OCI-LY1 (cell line): ENCODE measurements around the gene TOP2A.

Source experiments
- H2AFZ ChIP-seq: fragments of 200-600 bp; sonication (generic), shearing (Covaris generic); 2 replicates; pipeline ENCODE4 v1.6.0; 2014; ENCODE audit warnings: antibody characterized with exemption, mild to moderate bottlenecking, low read length
- H3F3A ChIP-seq: fragments of 200-600 bp; sonication (generic), shearing (Covaris generic); 2 replicates; pipeline ENCODE4 v1.6.0; 2014; ENCODE audit warnings: mild to moderate bottlenecking, antibody characterized with exemption, low read length, moderate library complexity; ENCODE audit not compliant: insufficient read depth
- H3K27ac ChIP-seq: fragments of 200-600 bp; sonication (generic); 2 replicates; pipeline ENCODE4 v1.5.1; 2014; ENCODE audit warnings: low read length, mixed run types, mild to moderate bottlenecking, low read depth; ENCODE audit not compliant: poor library complexity, severe bottlenecking
- H3K27me3 ChIP-seq: fragments of 200-600 bp; sonication (generic); 2 replicates; pipeline ENCODE4 v1.6.0; 2014; ENCODE audit warnings: antibody characterized with exemption, mild to moderate bottlenecking, low read length, moderate library complexity; ENCODE audit not compliant: insufficient read depth
- H3K36me3 ChIP-seq: fragments of 200-600 bp; sonication (generic); 2 replicates; pipeline ENCODE4 v1.6.1; 2014; ENCODE audit warnings: mild to moderate bottlenecking, antibody characterized with exemption, low read length, moderate library complexity, mixed read lengths; ENCODE audit not compliant: insufficient read depth
- H3K4me1 ChIP-seq: fragments of 200-600 bp; sonication (generic); 2 replicates; pipeline ENCODE4 v1.5.1; 2014; ENCODE audit warnings: mild to moderate bottlenecking, low read length, moderate library complexity; ENCODE audit not compliant: insufficient read depth, severe bottlenecking
- H3K4me2 ChIP-seq: fragments of 200-600 bp; sonication (generic), shearing (Covaris generic); 2 replicates; pipeline ENCODE4 v1.6.1; 2014; ENCODE audit warnings: low read length
- H3K4me3 ChIP-seq: fragments of 200-600 bp; sonication (generic); 2 replicates; pipeline ENCODE4 v1.5.1; 2014; ENCODE audit warnings: low read length, low read depth, mild to moderate bottlenecking, mixed read lengths; ENCODE audit not compliant: poor library complexity, severe bottlenecking
- H3K79me2 ChIP-seq: fragments of 200-600 bp; shearing (Covaris generic); 2 replicates; pipeline ENCODE4 v1.6.1; 2016; ENCODE audit warnings: mixed run types, low read length, mixed read lengths; ENCODE audit not compliant: insufficient read depth
- H3K9ac ChIP-seq: fragments of 200-600 bp; sonication (generic), shearing (Covaris generic); 2 replicates; pipeline ENCODE4 v1.6.1; 2014; ENCODE audit warnings: mild to moderate bottlenecking, low read length, mixed read lengths
- H3K9me2 ChIP-seq: fragments of 200-600 bp; sonication (generic), shearing (Covaris generic); 2 replicates; pipeline ENCODE4 v1.6.1; 2014; ENCODE audit warnings: low read depth, mild to moderate bottlenecking, low read length, mixed read lengths
- H3K9me3 ChIP-seq: fragments of 200-600 bp; shearing (Covaris generic); 2 replicates; pipeline ENCODE4 v1.6.1; 2014; ENCODE audit warnings: low read length, mixed read lengths
- H4K20me1 ChIP-seq: fragments of 200-600 bp; sonication (generic), shearing (Covaris generic); 2 replicates; pipeline ENCODE4 v1.6.0; 2016; ENCODE audit warnings: mild to moderate bottlenecking, low read length; ENCODE audit not compliant: insufficient read depth
- EZH2 ChIP-seq: fragments of 200-600 bp; sonication (generic), shearing (Covaris generic); IDR thresholded peaks from 2 replicates; pipeline ENCODE4 v1.8.0; 2017; ENCODE audit warnings: borderline replicate concordance, mixed run types, mild to moderate bottlenecking, antibody characterized with exemption, low read length, moderate library complexity, mixed read lengths
- TF ChIP-seq, protein P1 (sequence below): fragments of 200-600 bp; sonication (generic), shearing (Covaris generic); IDR thresholded peaks from 2 replicates; pipeline ENCODE4 v1.5.1; 2017; ENCODE audit warnings: mild to moderate bottlenecking, antibody characterized with exemption, low read length, moderate library complexity, mixed read lengths

The TOP2A gene

DNA sequence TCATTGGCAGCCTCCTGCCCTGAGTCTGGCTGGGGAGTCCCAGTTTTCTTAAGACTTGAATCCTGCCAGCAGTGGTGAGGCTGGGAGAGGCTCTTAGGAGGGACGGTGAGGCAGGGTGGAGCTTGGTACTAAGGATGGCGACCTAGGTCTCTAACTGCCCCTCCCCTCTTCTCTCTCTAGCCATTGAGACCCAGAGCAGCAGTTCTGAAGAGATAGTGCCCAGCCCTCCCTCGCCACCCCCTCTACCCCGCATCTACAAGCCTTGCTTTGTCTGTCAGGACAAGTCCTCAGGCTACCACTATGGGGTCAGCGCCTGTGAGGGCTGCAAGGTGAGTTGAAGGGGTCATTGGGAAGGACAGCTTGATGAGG is 69.6 kb downstream of the TOP2A start:
- Histone ChIP-seq H3K79me2 (no peaks in the 10 kb centered on the region), H3K9me3 (no peaks in the 10 kb centered on the region), H3K4me1 (peaks cover 8% of the 10 kb centered on the region), H3K27ac (no peak overlapping the region), H3K9ac (no peak overlapping the region), H4K20me1 (no peaks in the 10 kb centered on the region), H3K9me2 (no peaks in the 10 kb centered on the region), H3K4me2 (no peak overlapping the region), H3F3A (no peaks in the 10 kb centered on the region), H3K4me3 (no peak overlapping the region), H3K36me3 (no peaks in the 10 kb centered on the region), H2AFZ (no peak overlapping the region), H3K27me3 (peaks cover 7% of the 10 kb centered on the region)
- no peak for TF ChIP-seq EZH2
- TF ChIP-seq, protein P1, sequence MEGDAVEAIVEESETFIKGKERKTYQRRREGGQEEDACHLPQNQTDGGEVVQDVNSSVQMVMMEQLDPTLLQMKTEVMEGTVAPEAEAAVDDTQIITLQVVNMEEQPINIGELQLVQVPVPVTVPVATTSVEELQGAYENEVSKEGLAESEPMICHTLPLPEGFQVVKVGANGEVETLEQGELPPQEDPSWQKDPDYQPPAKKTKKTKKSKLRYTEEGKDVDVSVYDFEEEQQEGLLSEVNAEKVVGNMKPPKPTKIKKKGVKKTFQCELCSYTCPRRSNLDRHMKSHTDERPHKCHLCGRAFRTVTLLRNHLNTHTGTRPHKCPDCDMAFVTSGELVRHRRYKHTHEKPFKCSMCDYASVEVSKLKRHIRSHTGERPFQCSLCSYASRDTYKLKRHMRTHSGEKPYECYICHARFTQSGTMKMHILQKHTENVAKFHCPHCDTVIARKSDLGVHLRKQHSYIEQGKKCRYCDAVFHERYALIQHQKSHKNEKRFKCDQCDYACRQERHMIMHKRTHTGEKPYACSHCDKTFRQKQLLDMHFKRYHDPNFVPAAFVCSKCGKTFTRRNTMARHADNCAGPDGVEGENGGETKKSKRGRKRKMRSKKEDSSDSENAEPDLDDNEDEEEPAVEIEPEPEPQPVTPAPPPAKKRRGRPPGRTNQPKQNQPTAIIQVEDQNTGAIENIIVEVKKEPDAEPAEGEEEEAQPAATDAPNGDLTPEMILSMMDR = no peak

DNA sequence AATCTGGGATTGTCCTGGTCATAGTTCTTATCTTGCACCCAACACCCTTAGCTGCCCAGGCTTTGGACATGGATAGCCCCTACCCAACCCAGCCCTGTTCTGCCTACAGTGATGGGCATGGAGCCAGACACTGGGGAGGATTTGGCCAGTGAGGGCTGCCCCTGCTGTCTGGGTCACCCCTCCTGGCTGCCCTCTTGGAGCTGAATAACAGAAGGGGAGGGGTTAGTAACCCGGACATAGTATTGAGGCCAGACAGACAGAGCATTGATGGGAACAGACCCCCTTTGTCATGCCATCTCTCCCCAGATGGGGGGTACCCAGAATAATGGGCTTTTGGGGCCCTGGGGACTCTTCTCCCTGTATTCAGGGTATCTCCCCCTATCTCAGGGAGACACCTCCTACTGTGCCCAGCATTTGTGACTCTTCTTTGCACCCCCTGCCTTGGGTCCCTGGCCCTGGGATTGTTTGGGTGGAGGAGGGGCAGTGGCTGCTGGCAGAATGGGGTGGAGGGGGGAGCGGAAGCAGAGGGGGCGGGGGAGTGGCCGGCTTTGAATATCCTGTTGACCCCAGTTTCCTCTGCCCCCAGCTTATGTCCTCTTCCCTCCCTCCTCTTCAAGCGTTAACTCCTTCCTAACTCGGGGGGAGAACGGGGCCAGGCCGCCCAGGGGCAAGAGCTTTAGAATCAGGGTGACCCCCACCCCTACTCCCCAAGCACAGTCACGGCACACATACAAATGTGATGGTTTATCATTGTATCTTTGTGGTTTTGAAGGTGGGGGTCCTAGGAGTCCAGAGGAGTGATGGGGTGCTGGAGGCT is 70.2 kb downstream of the TOP2A start:
- Histone ChIP-seq H3K4me2 (no peak overlapping the region), H3K27me3 (peaks cover 10% of the 10 kb centered on the region), H3K9me2 (no peaks in the 10 kb centered on the region), H3K36me3 (no peaks in the 10 kb centered on the region), H3K9me3 (no peaks in the 10 kb centered on the region), H3F3A (no peaks in the 10 kb centered on the region), H3K27ac (no peak overlapping the region), H3K4me3 (no peak overlapping the region), H3K79me2 (no peaks in the 10 kb centered on the region), H4K20me1 (no peaks in the 10 kb centered on the region), H2AFZ (no peak overlapping the region), H3K9ac (no peak overlapping the region), H3K4me1 (peaks cover 8% of the 10 kb centered on the region)
- TF ChIP-seq, protein P1 = no peak
- TF ChIP-seq EZH2 = no peak

DNA sequence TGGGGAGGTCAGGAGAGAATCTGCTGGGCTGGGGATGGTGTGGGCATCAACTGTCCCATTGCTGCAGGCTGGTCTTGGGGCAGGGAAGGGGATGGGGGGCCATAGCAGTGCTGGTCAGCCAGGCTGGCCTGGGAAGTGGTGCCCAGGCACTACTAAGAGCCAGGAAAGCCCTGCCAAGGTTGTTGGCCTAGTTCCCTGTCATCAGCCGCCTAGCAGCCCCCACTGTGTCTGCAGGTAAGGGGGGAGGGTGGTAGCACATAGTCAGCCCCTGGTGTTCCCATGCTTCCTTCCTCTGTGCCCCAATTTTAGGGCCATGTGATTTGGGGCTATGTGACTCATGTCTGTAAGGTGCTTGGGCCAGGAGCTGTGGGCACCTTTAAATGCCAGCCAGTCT is 70.9 kb downstream of the TOP2A start:
- H3K27ac ChIP-seq = no peak overlapping the region
- no peaks in the 10 kb centered on the region for H3F3A ChIP-seq
- H3K27me3 ChIP-seq = peaks cover 5% of the 10 kb centered on the region; the same call in 1 of the 2 replicates
- H3K9me2 ChIP-seq = no peaks in the 10 kb centered on the region
- peaks cover 16% of the 10 kb centered on the region for H3K4me1 ChIP-seq
- H2AFZ ChIP-seq = no peak overlapping the region
- no peaks in the 10 kb centered on the region for H3K36me3 ChIP-seq
- H3K9ac ChIP-seq = no peak overlapping the region
- no peaks in the 10 kb centered on the region for H3K9me3 ChIP-seq
- no peaks in the 10 kb centered on the region for H4K20me1 ChIP-seq
- H3K4me3 ChIP-seq = no peak overlapping the region
- TF ChIP-seq, protein P1 = no peak
- TF ChIP-seq EZH2 = no peak
- H3K79me2 ChIP-seq = no peaks in the 10 kb centered on the region
- no peak overlapping the region for H3K4me2 ChIP-seq
